ENCODE measurements around the gene A2M.

The A2M gene

GRCh38 chr12:9071518-9071917, 44.2 kb downstream of the A2M start:
- no peak for DNase-seq

GRCh38 chr12:9070351-9070750, 45.4 kb downstream of the A2M start:
- no peak for DNase-seq

GRCh38 chr12:9068600-9068999, 47.1 kb downstream of the A2M start:
- DNase-seq = no peak

- no peak for DNase-seq
Observed at GRCh38 chr12:9068086-9068485, 47.6 kb downstream of the A2M start.

GRCh38 chr12:9066755-9067423, 48.8 kb downstream of the A2M start:
- DNase-seq = no peak

- DNase-seq = no peak
Observed at GRCh38 chr12:9066183-9066623, 49.5 kb downstream of the A2M start.

GRCh38 chr12:9065607-9065856, 50.2 kb downstream of the A2M start:
- no peak for DNase-seq

- peak; percentile 50 for DNase-seq
Observed at GRCh38 chr12:9064815-9065606, 50.7 kb downstream of the A2M start.

GRCh38 chr12:9064201-9064814, 51.4 kb downstream of the A2M start:
- peak; percentile 43 for DNase-seq

- DNase-seq = no peak
Observed at GRCh38 chr12:9052610-9053009, 63.1 kb downstream of the A2M start.

- DNase-seq = no peak
Observed at GRCh38 chr12:9051158-9051550, 64.6 kb downstream of the A2M start.

- no peak for DNase-seq
Observed at GRCh38 chr12:9050521-9051157, 65.1 kb downstream of the A2M start.

- DNase-seq = no peak
Observed at GRCh38 chr12:9049520-9050133, 66.1 kb downstream of the A2M start.

GRCh38 chr12:9048930-9049329, 66.8 kb downstream of the A2M start:
- DNase-seq = no peak

GRCh38 chr12:9047105-9047504, 68.6 kb downstream of the A2M start:
- no peak for DNase-seq

- DNase-seq = no peak
Observed at GRCh38 chr12:9043766-9044165, 72.0 kb downstream of the A2M start.

GRCh38 chr12:9041321-9041720, 74.4 kb downstream of the A2M start:
- DNase-seq = no peak

- DNase-seq = no peak
Observed at GRCh38 chr12:9040484-9041186, 75.1 kb downstream of the A2M start.

- DNase-seq = peak; percentile 18
Observed at GRCh38 chr12:9039397-9039977, 76.2 kb downstream of the A2M start.

GRCh38 chr12:9037431-9037830, 78.3 kb downstream of the A2M start:
- no peak for DNase-seq

GRCh38 chr12:9036227-9036626, 79.5 kb downstream of the A2M start:
- DNase-seq = no peak

GRCh38 chr12:9034095-9034494, 81.6 kb downstream of the A2M start:
- DNase-seq = no peak

All from 8988T (cell line).